HL-60 (cell line): ENCODE results near the gene S1PR3.

Experiments used
- DNase-seq, 2 experiments: peaks; one replicate each; pipeline ENCODE4 v3.0.0-alpha.2; 2010 to 2020; ENCODE audit warnings: low read depth in 1 of 2, low spot score in 1 of 2
- H3K27ac ChIP-seq: fragments of 250-450 bp; sonication (Bioruptor Pico); replicated peaks from 2 replicates; pipeline ENCODE4 v1.5.1; 2020; ENCODE audit warnings: mild to moderate bottlenecking, moderate library complexity
- H3K27me3 ChIP-seq: fragments of 250-450 bp; sonication (Bioruptor Pico); 2 replicates; pipeline ENCODE4 v1.5.1; 2021; ENCODE audit warnings: mild to moderate bottlenecking, moderate library complexity; ENCODE audit not compliant: insufficient read depth, poor library complexity, severe bottlenecking
- H3K4me3 ChIP-seq: replicated peaks from 2 replicates; pipeline ENCODE4 v1.5.1; 2011; ENCODE audit warnings: mild to moderate bottlenecking, control low read depth, low read length; ENCODE audit not compliant: insufficient read depth
- GABPA ChIP-seq: IDR thresholded peaks from 2 replicates; pipeline ENCODE4 v1.6.1; 2012; ENCODE audit warnings: low read depth
- POLR2AphosphoS5 ChIP-seq: IDR thresholded peaks from 2 replicates; pipeline ENCODE4 v1.6.1; 2012; ENCODE audit warnings: low read depth
- SPI1 ChIP-seq: IDR thresholded peaks from 2 replicates; pipeline ENCODE4 v1.6.1; 2012; ENCODE audit warnings: low read depth, mild to moderate bottlenecking, borderline replicate concordance
- TF ChIP-seq, protein P1 (sequence below): IDR thresholded peaks from one replicate; pipeline ENCODE4 v1.5.1; 2011; ENCODE audit warnings: low read length, control low read depth, inconsistent platforms; ENCODE audit not compliant: insufficient read depth
- TF ChIP-seq, protein P2 (sequence below): IDR thresholded peaks from 2 replicates; pipeline ENCODE4 v1.6.1; 2012; ENCODE audit warnings: low read depth; ENCODE audit not compliant: insufficient replicate concordance

S1PR3 gene

DNA sequence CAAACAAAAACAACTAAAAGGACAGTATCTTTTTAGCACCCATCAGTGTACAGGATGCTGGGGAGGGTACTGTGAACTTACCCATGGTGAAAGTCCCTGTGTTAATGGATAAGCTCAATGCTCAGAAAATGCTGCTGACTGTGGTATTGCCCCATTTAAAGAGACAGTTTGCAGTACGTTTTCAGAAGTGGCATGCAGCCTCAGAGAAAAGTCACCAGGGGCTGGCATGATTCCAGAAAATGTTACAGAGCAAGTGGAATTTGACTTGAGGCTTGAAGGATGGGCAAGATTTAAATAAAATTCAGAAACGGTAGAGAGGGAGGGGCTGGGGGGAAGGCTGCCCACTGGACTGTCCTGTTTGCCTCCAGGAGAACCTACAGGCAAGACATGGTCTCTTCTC lies 7.2 kb downstream of the S1PR3 start:
- DNase-seq: peak in 1 of 2 experiments; percentile 36

DNA sequence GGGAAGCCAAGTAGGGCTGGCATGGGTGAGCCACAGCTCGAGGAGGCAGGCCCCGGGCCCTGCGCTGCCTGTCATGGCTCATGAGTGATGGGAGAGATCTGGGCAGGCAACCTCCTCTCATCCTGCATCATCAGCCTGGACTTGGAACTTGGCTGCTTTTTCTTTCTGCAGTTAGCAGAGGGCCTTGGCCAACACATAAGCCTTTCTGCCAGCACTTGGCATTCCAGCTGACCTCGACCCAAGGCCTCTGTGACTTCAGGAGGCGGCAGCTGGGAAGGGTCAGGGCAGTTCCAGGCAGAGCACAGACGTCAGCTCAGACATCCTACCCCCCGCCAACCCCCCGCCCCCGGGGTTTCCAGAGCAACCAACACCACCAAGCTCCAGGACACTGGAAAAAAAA lies 7.6 kb downstream of the S1PR3 start:
- Histone ChIP-seq H3K4me3 (no peak overlapping the region), H3K27ac (no peak overlapping the region), H3K27me3 (no peaks in the 10 kb centered on the region)
- TF ChIP-seq POLR2AphosphoS5: no peak
- TF ChIP-seq, protein P1, sequence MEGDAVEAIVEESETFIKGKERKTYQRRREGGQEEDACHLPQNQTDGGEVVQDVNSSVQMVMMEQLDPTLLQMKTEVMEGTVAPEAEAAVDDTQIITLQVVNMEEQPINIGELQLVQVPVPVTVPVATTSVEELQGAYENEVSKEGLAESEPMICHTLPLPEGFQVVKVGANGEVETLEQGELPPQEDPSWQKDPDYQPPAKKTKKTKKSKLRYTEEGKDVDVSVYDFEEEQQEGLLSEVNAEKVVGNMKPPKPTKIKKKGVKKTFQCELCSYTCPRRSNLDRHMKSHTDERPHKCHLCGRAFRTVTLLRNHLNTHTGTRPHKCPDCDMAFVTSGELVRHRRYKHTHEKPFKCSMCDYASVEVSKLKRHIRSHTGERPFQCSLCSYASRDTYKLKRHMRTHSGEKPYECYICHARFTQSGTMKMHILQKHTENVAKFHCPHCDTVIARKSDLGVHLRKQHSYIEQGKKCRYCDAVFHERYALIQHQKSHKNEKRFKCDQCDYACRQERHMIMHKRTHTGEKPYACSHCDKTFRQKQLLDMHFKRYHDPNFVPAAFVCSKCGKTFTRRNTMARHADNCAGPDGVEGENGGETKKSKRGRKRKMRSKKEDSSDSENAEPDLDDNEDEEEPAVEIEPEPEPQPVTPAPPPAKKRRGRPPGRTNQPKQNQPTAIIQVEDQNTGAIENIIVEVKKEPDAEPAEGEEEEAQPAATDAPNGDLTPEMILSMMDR: no peak
- TF ChIP-seq, protein P2, sequence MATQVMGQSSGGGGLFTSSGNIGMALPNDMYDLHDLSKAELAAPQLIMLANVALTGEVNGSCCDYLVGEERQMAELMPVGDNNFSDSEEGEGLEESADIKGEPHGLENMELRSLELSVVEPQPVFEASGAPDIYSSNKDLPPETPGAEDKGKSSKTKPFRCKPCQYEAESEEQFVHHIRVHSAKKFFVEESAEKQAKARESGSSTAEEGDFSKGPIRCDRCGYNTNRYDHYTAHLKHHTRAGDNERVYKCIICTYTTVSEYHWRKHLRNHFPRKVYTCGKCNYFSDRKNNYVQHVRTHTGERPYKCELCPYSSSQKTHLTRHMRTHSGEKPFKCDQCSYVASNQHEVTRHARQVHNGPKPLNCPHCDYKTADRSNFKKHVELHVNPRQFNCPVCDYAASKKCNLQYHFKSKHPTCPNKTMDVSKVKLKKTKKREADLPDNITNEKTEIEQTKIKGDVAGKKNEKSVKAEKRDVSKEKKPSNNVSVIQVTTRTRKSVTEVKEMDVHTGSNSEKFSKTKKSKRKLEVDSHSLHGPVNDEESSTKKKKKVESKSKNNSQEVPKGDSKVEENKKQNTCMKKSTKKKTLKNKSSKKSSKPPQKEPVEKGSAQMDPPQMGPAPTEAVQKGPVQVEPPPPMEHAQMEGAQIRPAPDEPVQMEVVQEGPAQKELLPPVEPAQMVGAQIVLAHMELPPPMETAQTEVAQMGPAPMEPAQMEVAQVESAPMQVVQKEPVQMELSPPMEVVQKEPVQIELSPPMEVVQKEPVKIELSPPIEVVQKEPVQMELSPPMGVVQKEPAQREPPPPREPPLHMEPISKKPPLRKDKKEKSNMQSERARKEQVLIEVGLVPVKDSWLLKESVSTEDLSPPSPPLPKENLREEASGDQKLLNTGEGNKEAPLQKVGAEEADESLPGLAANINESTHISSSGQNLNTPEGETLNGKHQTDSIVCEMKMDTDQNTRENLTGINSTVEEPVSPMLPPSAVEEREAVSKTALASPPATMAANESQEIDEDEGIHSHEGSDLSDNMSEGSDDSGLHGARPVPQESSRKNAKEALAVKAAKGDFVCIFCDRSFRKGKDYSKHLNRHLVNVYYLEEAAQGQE: no peak
- no peak for TF ChIP-seq SPI1
- DNase-seq: no peak

More for the DNA sequence above, 7.2 kb downstream of the S1PR3 start:
- H3K27ac ChIP-seq: no peak overlapping the region
- TF ChIP-seq, protein P2: no peak
- H3K27me3 ChIP-seq: no peaks in the 10 kb centered on the region
- no peak overlapping the region for H3K4me3 ChIP-seq

DNA sequence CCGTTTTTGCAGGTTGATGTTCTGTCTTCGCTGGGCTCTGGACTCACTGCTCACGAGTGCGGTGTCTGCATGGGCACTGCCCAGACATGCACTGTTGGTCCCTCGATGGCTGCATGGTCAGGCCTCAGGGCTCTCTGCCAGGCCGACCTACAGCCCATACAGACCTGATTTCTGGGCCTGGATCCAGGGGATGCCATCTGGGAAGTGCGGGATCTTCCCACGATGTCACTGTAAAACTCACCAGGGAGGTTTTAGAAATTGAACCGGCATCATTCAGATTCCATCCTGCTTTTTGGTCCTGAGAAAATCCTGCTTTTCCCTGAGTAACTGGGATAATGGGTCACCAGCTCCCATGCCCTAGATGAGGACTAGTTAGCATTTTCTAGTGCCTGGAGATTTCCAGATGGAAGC lies 9.1 kb downstream of the S1PR3 start:
- TF ChIP-seq, protein P1: no peak
- TF ChIP-seq POLR2AphosphoS5: no peak
- TF ChIP-seq SPI1: no peak
- TF ChIP-seq, protein P2: no peak
- TF ChIP-seq GABPA: no peak
- Histone ChIP-seq H3K27me3 (no peaks in the 10 kb centered on the region), H3K27ac (no peak overlapping the region), H3K4me3 (no peak overlapping the region)
- no peak for DNase-seq
